ENCODE measurements around the gene IL13.

IL13 gene

GRCh38 chr5:132655821-132656773, 1.9 kb upstream of the IL13 start:
- no peak for DNase-seq (ENCODE audit: low read depth)

- DNase-seq (ENCODE audit: low read depth): no peak
Measured at GRCh38 chr5:132656774-132657355, 1.1 kb upstream of the IL13 start.

GRCh38 chr5:132658381-132659302, 669 bp downstream of the IL13 start:
- DNase-seq (ENCODE audit: low read depth): no peak

GRCh38 chr5:132659598-132660493, 1.9 kb downstream of the IL13 start:
- DNase-seq (ENCODE audit: low read depth): no peak

GRCh38 chr5:132661231-132662003, 3.4 kb downstream of the IL13 start:
- DNase-seq (ENCODE audit: low read depth): no peak

- no peak for DNase-seq (ENCODE audit: low read depth)
Measured at GRCh38 chr5:132662004-132662401, 4.0 kb downstream of the IL13 start.

GRCh38 chr5:132662925-132663770, 5.2 kb downstream of the IL13 start:
- no peak for DNase-seq (ENCODE audit: low read depth)

GRCh38 chr5:132663771-132664695, 6.1 kb downstream of the IL13 start:
- no peak for DNase-seq (ENCODE audit: low read depth)

- DNase-seq (ENCODE audit: low read depth): no peak
Measured at GRCh38 chr5:132664696-132665209, 6.8 kb downstream of the IL13 start.

- DNase-seq (ENCODE audit: low read depth): no peak
Measured at GRCh38 chr5:132665574-132666080, 7.7 kb downstream of the IL13 start.

GRCh38 chr5:132666310-132667123, 8.5 kb downstream of the IL13 start:
- DNase-seq (ENCODE audit: low read depth): no peak

GRCh38 chr5:132667309-132667708, 9.3 kb downstream of the IL13 start:
- DNase-seq (ENCODE audit: low read depth): no peak

GRCh38 chr5:132667761-132668705, 10.1 kb downstream of the IL13 start:
- DNase-seq (ENCODE audit: low read depth): no peak

- DNase-seq (ENCODE audit: low read depth): no peak
Measured at GRCh38 chr5:132668706-132669454, 10.9 kb downstream of the IL13 start.

- DNase-seq (ENCODE audit: low read depth): no peak
Measured at GRCh38 chr5:132669455-132669820, 11.5 kb downstream of the IL13 start.

Data from GM04504 (cell line).